Muscle layer of colon (tissue), 2 donors: ENCODE measurements around the gene NOSTRIN.

Experiments
- H3K27ac ChIP-seq: one replicate; pipeline ENCODE4 v1.7.0; 2013; ENCODE audit warnings: low read depth, mild to moderate bottlenecking, low read length, moderate library complexity
- H3K27me3 ChIP-seq, 2 donors: one replicate each; pipeline ENCODE4 v1.7.0; 2013; ENCODE audit warnings: low read length in 2 of 2, mild to moderate bottlenecking in 2 of 2; ENCODE audit not compliant: insufficient read depth in 2 of 2, control insufficient read depth in 1 of 2
- H3K36me3 ChIP-seq: one replicate; pipeline ENCODE4 v1.7.0; 2013; ENCODE audit warnings: mild to moderate bottlenecking, low read length; ENCODE audit not compliant: insufficient read depth
- H3K4me1 ChIP-seq: one replicate; pipeline ENCODE4 v1.7.0; 2013; ENCODE audit warnings: mild to moderate bottlenecking, low read length; ENCODE audit not compliant: insufficient read depth
- H3K4me3 ChIP-seq, 2 donors: one replicate each; pipeline ENCODE4 v1.7.0; 2013; ENCODE audit warnings: low read length in 2 of 2, low read depth in 1 of 2, mild to moderate bottlenecking in 1 of 2, moderate library complexity in 1 of 2
- H3K9ac ChIP-seq: one replicate; pipeline ENCODE4 v1.7.0; 2013; ENCODE audit warnings: low read length
- H3K9me3 ChIP-seq: one replicate; pipeline ENCODE4 v1.7.0; 2013; ENCODE audit warnings: mild to moderate bottlenecking, low read length
- donor health status: abdominal sarcoma.
- donor health status: Adenocarcinoma of cecum.

Gene NOSTRIN

DNA sequence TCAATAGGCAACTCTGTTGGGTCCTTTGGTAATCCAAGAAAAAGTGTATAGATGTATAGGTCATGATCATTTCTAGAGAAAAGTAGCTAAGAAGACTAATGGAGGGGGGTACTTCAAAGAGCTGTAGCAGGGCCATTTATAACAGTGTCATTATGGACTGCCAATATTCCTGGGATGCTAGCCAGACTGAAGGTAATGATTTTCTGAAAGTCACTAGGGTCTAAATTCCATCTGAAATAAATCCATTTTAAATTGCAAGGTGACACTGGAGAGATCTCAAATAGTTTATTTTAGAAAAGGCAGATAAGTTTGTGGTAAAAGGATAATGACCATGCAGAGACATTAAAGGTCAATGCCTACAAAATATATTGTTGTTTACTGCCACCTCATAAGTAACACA lies 92.3 kb downstream of the NOSTRIN start:
- Histone ChIP-seq H3K36me3 (no peaks in the 10 kb centered on the region), H3K4me1 (peaks cover 3% of the 10 kb centered on the region), H3K27ac (no peak overlapping the region), H3K9me3 (no peaks in the 10 kb centered on the region), H3K4me3 (no peak overlapping the region), H3K9ac (no peak overlapping the region), H3K27me3 (no peaks in the 10 kb centered on the region)

DNA sequence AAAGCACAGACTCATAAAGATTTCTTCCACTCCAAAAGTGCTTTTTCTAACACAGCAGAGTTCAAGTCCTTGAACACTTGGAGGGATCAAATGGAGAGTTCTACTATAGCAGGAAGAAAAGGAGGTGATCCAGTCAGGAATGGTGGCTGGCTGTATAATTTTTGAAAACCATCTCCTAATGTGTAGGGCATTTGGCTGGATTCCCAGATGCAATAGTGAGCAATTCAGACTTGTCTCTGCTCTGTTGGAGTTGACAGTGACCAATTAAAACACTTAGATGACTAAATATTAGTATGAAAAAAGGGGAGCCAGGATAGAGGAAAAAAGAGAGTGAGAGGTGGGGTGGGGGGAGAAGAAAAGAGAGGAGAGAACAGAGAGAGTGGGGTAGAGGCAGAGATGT lies 93.3 kb downstream of the NOSTRIN start:
- Histone ChIP-seq H3K4me1 (no peaks in the 10 kb centered on the region), H3K9me3 (no peaks in the 10 kb centered on the region), H3K36me3 (no peaks in the 10 kb centered on the region), H3K4me3 (no peak overlapping the region), H3K9ac (no peak overlapping the region), H3K27ac (no peak overlapping the region), H3K27me3 (no peaks in the 10 kb centered on the region)

DNA sequence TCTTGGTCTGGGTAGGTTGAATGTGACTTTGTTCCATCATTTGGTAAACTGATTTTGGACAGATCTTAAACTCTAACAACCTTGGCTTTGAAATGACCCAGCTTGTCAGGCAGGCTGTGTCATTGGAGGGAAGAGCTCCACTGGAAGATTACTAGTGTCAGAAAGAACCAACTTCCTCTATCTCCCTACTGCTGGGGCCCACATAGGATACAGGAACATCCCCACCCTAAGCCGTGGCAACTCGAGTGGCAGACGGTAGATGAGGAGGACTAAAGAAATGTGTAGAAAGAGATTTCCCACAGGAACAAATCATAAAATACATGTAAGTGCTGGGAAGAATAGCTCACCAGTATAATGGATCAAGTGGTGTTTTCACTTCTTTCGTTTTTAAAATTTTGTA lies 94.3 kb downstream of the NOSTRIN start:
- no peaks in the 10 kb centered on the region for H3K36me3 ChIP-seq
- no peaks in the 10 kb centered on the region for H3K9me3 ChIP-seq
- no peak overlapping the region for H3K4me3 ChIP-seq
- H3K27me3 ChIP-seq = no peaks in the 10 kb centered on the region
- no peak overlapping the region for H3K27ac ChIP-seq
- no peak overlapping the region for H3K9ac ChIP-seq
- H3K4me1 ChIP-seq = no peaks in the 10 kb centered on the region

DNA sequence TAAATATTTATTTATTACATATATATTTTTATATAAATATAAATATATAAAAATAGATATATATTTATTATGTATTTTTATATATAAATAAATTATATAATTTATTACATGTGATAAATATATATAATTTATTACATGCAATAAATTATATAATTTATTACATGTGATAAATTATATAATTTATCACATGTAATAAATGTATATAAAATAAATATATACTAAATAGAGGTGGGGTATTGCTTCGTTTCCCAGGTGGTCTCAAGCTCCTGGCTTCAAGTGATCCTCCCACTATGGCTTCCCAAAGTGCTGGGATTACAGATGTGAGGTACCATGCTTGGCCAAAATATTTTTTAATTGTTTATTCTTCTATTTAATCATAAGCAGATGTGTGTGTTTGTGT lies 95.0 kb downstream of the NOSTRIN start:
- Histone ChIP-seq H3K4me3 (no peak overlapping the region), H3K27ac (no peak overlapping the region), H3K4me1 (no peaks in the 10 kb centered on the region), H3K27me3 (no peaks in the 10 kb centered on the region), H3K9ac (no peak overlapping the region), H3K36me3 (no peaks in the 10 kb centered on the region), H3K9me3 (no peaks in the 10 kb centered on the region)

DNA sequence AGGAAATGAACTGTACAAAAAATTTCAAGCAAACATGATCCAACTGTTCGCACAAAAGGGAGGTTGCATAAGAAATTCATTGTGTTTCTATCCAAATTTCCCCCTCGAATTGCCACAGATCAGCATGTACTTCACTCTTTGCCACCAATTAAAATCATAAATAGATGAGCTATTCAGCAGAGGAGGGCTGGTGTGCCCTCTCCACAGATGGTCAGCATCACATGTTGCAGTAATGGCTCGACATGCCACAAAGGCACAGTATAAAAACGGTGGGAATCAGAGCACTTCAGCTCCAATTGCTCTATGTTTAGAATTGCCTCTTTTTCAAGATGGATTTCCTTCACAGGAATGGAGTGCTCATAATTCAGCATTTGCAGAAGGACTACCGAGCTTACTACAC lies 98.6 kb downstream of the NOSTRIN start, which contains the start of gene G6PC2:
Gene G6PC2, plus strand, starts transcription at position 289 of the 400 bp plus-strand sequence. Its CDS starts 41 bp downstream, at position 330.
- no peaks in the 10 kb centered on the region for H3K36me3 ChIP-seq
- no peaks in the 10 kb centered on the region for H3K9me3 ChIP-seq
- no peak within 1 kb of the TSS for H3K27ac ChIP-seq
- no peak within 1 kb of the TSS for H3K4me3 ChIP-seq
- H3K27me3 ChIP-seq = no peaks in the 10 kb centered on the region
- H3K4me1 ChIP-seq = no peaks in the 10 kb centered on the region
- no peak within 1 kb of the TSS for H3K9ac ChIP-seq

DNA sequence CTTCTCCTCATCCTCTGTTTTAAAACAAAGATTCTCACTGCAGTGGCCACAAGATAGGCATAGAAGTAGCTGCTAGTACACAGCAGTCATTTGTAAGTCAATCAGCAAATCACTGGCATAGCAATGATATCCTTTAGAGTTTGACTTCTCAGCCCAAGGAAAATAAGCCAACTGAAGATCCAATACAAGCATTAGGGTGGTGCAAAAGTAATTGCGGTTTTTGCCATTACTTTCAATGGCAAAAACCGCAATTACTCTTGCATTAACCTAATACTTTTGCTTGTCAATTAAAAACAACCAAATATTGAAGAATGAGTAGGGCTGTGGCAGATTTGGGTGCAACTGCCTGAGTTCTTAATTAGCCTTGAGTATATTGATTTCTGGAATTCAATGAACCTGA lies 101.5 kb downstream of the NOSTRIN start:
- no peaks in the 10 kb centered on the region for H3K9me3 ChIP-seq
- H3K36me3 ChIP-seq = no peaks in the 10 kb centered on the region
- no peaks in the 10 kb centered on the region for H3K4me1 ChIP-seq
- H3K9ac ChIP-seq = no peak overlapping the region
- no peak overlapping the region for H3K4me3 ChIP-seq
- H3K27me3 ChIP-seq = no peaks in the 10 kb centered on the region
- no peak overlapping the region for H3K27ac ChIP-seq

DNA sequence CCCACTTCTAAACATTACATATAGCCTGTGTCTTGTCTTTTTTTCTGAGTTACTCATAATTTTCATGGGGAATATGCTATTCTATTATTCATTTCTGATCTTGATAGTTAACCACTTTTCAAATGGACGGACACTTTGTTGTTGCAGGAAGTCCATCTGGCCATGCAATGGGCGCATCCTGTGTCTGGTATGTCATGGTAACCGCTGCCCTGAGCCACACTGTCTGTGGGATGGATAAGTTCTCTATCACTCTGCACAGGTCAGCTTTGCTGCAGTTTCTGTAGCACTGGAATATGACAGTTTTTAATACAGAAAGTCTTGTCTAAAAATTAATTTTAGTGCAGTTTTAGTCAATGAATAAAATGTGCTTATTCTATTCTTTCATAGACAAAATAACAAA lies 101.9 kb downstream of the NOSTRIN start:
- Histone ChIP-seq H3K9me3 (no peaks in the 10 kb centered on the region), H3K27ac (no peak overlapping the region), H3K36me3 (no peaks in the 10 kb centered on the region), H3K27me3 (no peaks in the 10 kb centered on the region), H3K4me3 (no peak overlapping the region), H3K4me1 (no peaks in the 10 kb centered on the region), H3K9ac (no peak overlapping the region)

DNA sequence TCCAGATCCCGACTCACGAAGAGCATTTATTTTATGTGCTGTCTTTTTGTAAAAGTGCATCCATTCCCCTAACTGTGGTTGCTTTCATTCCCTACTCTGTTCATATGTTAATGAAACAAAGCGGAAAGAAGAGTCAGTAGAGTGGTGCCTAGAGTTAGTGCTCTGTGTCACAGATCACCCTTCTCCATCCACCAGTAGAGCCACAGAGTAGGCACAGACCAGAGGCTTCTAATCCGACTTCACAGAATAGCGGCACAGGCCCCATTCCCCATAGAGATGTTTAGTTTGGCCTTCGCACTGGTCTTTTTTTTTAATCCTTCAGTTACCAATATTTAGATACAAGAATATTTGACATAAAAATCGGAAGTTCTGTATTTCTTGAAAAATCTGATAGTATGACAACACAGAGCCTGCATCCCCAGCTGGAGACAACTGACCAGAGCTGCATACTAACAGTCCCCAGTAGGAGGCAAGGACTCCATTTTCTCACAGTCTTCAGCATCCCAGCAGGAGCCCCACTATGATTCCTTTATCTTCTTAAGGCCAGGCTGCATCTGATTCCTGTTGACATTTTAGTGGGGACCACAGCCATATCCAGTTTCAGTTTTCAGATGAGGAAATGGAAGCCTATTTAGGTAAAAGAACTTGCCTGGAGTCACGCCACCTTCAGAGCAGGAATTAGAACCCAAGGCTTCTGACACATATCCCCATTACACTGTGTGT lies 105.7 kb downstream of the NOSTRIN start:
- no peaks in the 10 kb centered on the region for H3K36me3 ChIP-seq
- no peaks in the 10 kb centered on the region for H3K9me3 ChIP-seq
- no peak overlapping the region for H3K27ac ChIP-seq
- H3K27me3 ChIP-seq = no peaks in the 10 kb centered on the region
- H3K9ac ChIP-seq = no peak overlapping the region
- H3K4me1 ChIP-seq = no peaks in the 10 kb centered on the region
- H3K4me3 ChIP-seq = no peak overlapping the region

DNA sequence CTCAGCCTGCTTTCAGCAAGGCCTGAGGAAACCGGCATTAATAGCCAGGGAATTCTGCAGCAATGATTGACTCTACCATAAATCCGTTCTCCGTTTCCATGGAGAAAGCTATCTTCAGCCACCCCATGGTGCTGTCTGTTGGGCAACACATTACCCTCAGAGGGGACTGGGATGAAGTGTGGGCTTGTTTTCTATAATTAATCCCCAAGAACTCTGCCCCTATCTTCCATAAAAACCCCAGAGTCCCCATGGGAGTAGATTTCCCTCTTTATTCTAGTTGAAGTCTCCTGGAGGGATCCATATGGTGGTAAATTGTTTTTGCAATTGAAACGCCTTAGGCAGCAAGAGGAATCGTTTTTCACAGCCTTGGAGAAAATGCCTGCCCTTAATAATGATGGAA lies 107.9 kb downstream of the NOSTRIN start:
- Histone ChIP-seq H3K27me3 (no peaks in the 10 kb centered on the region), H3K4me1 (no peaks in the 10 kb centered on the region), H3K9ac (no peak overlapping the region), H3K36me3 (no peaks in the 10 kb centered on the region), H3K27ac (no peak overlapping the region), H3K4me3 (no peak overlapping the region), H3K9me3 (no peaks in the 10 kb centered on the region)

DNA sequence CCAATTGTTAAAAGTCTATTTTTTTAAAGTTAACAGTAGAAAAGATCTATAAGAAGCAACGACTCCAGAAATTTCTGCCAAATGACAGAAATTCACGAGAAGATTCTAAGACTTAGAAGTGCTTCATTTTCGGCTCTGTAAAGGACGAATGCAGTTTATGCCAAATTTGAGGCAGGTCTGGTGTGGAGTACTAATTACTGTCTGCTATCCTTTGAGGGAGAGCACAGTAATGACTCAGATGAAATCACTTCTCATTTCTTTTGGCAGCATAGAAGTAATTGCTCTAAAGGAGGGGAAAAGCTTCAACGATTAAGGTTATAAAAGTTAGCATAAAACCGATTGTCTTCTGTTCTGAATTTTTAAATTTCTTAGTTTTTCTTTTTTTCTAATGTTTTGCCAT lies 110.0 kb downstream of the NOSTRIN start:
- Histone ChIP-seq H3K4me1 (no peaks in the 10 kb centered on the region), H3K27me3 (no peaks in the 10 kb centered on the region), H3K36me3 (no peaks in the 10 kb centered on the region), H3K4me3 (peak overlapping the region in 1 of 2 donors; percentile 37), H3K9me3 (no peaks in the 10 kb centered on the region), H3K27ac (no peak overlapping the region), H3K9ac (no peak overlapping the region)

DNA sequence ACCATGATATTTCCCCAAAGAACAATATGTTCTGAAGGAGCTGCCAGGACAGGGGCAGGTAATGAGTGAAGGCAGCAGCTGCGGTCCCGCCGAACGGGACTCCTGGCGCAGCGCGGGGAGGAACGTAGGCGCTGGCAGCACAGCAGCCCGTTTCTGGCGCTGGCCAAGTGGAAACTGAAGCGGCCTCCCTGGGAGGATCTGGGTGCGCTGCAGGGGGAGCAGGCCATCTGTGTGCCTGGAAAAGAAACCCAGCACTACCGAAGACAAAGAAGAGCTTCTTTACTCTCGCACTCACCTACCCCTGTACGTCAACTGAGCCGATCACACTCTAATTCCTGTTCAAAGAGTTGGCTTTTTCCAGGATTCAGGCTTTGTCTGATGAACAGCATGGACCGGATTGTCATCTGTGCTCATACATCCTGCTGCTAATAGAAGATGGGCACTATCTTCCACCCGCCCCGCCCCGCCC lies 110.5 kb downstream of the NOSTRIN start:
- no peak overlapping the region for H3K9ac ChIP-seq
- H3K4me3 ChIP-seq = peak overlapping the region in 1 of 2 donors; percentile 37

DNA sequence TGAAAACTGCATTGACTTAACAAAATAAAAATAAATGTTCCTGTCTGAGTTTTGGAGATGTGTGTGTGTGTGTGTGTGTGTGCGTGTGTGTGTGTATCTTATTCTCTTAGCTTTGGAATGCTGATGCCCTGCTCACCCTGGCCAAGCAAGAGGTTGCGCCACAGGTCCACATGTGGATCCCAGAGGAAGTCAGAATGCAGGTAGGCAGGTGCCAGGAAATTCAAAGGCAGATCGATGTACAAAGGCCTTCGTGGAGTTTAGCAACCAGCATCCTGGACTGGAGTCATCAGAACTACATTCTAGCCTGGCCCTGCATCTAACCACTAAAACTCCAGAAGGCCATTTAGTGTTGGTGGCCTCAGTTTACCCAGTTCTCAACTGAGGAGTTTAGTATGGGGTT lies 111.1 kb downstream of the NOSTRIN start:
- no peaks in the 10 kb centered on the region for H3K27me3 ChIP-seq
- no peaks in the 10 kb centered on the region for H3K4me1 ChIP-seq
- no peaks in the 10 kb centered on the region for H3K36me3 ChIP-seq
- H3K4me3 ChIP-seq = no peak overlapping the region
- no peaks in the 10 kb centered on the region for H3K9me3 ChIP-seq
- H3K9ac ChIP-seq = no peak overlapping the region
- no peak overlapping the region for H3K27ac ChIP-seq

More for the DNA sequence above, 110.5 kb downstream of the NOSTRIN start:
- Histone ChIP-seq H3K4me1 (no peaks in the 10 kb centered on the region), H3K9me3 (no peaks in the 10 kb centered on the region), H3K27ac (no peak overlapping the region), H3K27me3 (no peaks in the 10 kb centered on the region), H3K36me3 (no peaks in the 10 kb centered on the region)
